Superior temporal gyrus (tissue), 1 donor: ENCODE results near the gene TMEM43.
A peak's percentile ranks its signal among the peaks of the same experiment; 100 is the strongest.
"Not testable (repeated sequence)": the region's sequence is repeated elsewhere in the genome, so short reads cannot be mapped to it uniquely, and the experiment has no call there.

Experiments used
- DNase-seq: peaks from one replicate; pipeline ENCODE4 v3.0.0-alpha.2; 2016; ENCODE audit errors: extremely low spot score

Gene TMEM43, protein sequence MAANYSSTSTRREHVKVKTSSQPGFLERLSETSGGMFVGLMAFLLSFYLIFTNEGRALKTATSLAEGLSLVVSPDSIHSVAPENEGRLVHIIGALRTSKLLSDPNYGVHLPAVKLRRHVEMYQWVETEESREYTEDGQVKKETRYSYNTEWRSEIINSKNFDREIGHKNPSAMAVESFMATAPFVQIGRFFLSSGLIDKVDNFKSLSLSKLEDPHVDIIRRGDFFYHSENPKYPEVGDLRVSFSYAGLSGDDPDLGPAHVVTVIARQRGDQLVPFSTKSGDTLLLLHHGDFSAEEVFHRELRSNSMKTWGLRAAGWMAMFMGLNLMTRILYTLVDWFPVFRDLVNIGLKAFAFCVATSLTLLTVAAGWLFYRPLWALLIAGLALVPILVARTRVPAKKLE

DNA sequence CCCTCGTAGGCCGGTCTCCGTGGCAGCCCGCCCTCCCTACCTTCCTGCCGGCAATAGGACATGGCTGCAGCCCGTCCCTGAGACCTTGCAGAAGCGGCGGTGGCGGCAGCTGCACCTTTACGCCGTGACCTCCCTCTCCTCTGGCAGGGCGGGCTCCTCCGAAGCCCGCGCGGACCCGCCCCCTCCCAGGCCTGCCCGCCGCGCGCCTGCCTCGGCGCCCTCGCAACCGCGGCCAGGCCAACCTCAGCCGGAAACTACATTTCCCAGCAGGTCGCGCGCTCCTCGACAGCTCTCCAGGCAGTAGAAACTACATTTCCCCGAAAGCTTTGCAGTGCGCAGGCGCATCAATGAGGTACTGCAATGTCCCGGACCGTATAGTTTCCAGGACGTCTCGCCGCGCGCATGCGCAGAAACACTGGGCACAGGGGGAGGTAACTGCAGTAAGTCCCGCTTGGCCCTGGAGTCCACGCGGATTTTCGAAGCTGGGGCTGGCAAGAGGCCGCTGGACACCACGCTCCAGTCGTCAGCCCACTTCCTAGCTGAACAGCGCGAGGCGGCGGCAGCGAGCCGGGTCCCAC lies at the start of gene TMEM43, which contains the start of gene CHCHD4:
TMEM43 (plus strand) TSS at position 438 of the 578 bp plus-strand sequence. CDS start 142 bp downstream, outside the sequence.
CHCHD4 (minus strand) TSS at position 256 of the 578 bp plus-strand sequence; CDS start at position 62, 194 bp downstream.
- peak; percentile 100 for DNase-seq

DNA sequence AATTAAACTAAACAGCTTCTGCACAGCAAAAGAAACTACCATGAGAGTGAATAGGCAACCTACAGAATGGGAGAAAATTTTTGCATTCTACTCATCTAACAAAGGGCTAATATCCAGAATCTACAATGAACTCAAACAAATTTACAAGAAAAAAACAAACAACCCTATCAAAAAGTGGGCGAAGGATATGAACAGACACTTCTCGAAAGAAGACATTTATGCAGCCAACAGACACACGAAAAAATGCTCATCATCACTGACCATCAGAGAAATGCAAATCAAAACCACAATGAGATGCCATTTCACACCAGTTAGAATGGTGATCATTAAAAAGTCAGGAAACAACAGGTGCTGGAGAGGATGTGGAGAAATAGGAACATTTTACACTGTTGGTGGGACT lies 49.6 kb upstream of the TMEM43 start:
- DNase-seq: not testable (repeated sequence)

DNA sequence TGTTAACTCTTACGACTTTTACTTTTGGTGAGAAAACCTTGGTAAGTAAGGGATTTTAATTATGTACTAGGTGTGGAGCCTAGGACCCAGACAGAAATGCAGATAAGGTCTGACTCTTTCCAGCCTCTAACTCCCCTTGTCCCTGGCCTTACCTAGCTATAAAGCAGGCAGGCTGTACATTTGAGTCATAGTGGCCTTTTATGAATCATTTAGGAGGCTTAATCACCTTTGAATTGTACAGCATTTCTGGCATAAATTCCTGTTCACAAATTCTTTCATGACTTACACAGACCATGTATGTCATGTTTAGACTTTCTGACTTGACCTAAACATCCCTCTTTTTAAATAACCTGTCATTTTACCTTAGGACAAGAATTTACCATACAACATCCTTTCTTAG lies 47.5 kb upstream of the TMEM43 start:
- DNase-seq: no peak

DNA sequence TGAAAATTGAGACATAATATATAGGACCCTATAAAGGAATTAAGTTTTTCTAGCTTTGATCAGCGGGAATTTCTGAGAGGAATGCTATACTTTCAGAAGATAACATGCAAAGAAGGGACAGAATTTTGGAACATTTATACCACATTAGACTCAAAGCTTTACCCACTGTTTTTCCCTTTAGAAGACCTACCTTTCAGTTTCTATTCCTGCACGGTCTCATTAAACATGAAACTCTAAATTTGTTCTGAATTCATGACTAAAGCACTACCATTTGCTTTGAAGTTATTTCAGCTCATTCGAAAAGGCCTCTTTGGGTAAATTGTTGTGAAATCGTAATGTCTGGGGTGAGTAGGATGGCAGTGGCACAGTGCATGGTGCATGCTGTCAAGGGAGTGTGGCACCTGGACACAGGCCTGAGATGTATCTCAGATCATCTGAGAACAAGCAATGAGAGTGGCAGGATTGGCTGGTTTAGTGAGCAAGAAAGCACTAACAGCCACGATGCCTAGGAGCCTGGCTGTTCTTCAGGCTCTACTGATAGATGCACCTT lies 42.7 kb upstream of the TMEM43 start:
- no peak for DNase-seq

DNA sequence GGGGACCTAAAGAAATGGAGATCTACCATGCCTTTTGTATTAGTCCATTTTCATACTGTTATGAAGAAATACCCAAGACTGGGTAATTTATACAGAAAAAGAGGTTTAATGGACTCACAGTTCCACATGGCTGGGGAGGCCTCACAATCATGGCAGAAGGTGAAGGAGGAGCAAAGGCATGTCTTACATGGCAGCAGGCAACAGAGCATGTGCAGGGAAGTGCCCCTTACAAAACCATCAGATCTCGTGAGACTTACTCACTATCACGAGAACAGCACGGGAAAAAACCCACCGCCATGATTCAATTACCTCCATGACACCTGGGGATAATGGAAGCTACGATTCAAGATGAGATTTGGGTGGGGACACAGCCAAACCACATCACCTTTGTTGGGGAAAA lies 37.4 kb upstream of the TMEM43 start:
- not testable (repeated sequence) for DNase-seq

DNA sequence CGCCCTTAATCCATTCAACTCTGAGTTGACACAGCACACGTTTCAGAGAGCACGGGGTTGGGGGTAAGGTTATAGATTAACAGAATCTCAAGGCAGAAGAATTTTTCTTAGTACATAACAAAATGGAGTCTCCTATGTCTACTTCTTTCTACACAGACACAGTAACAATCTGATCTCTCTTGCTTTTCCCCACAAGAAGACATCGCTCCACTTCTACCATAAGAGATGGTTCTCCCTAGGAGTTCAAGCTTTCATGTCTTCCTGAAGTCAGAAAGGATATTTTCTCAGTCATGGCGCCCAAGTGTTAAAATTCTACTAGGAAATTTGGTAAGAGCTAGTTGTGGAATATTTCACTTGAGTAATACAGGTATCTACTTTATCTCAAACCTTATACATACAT lies 32.9 kb upstream of the TMEM43 start:
- not testable (repeated sequence) for DNase-seq

DNA sequence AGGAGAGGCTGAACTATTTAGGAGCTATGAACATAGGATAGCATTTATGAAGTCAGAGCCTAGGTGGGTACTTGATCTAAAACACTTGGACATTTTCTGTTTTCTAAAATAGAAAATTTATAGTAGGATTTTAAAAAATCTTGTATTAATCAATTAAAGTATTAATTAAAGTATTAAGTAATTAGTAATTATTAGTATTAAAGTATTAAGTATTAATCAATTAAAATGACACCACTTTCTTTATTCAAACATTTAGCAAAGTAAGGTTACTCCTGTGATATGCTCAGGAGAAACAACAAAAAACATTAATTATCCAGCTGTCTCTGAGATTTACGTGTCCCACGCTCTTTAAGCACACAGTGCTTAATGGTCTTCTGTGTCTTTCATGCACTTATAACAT lies 32.4 kb upstream of the TMEM43 start:
- no peak for DNase-seq

DNA sequence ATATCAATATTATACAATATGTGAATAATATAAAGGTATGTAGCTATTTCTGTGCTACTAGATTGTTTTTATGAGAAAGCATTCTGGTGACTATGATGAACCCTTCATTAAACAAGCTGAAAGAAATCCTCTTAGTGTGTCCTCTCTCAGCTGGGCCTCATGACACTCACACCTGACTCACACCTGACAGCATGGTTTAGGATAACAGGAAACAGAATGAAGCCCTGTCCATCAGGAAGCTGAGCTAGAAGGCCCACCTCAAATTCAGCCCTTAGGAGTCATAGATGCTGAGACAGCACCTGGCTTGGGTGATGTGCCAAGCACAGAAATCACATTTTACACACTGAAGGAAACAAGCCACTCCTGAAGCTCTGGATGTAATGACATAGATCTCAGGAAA lies 31.0 kb upstream of the TMEM43 start:
- DNase-seq: no peak

DNA sequence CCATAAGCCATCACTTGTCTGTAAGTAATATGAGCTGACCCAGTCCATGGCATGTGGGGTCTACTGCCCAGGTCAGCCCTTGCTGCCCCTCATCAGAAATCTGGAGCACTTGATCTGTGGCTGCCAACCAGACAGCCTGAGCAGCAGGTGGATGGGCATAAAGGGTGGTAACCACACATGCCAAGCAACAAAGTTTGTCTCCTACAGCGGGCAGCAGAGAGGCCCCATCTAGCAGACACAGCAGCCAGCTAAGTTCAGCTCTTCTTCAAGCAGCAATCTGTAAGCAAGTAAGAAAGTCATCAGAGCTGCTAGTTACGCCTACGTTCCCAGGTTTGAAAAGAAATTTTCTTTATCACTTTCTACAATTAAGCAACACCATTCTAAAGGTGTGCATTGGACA lies 28.1 kb upstream of the TMEM43 start:
- no peak for DNase-seq

DNA sequence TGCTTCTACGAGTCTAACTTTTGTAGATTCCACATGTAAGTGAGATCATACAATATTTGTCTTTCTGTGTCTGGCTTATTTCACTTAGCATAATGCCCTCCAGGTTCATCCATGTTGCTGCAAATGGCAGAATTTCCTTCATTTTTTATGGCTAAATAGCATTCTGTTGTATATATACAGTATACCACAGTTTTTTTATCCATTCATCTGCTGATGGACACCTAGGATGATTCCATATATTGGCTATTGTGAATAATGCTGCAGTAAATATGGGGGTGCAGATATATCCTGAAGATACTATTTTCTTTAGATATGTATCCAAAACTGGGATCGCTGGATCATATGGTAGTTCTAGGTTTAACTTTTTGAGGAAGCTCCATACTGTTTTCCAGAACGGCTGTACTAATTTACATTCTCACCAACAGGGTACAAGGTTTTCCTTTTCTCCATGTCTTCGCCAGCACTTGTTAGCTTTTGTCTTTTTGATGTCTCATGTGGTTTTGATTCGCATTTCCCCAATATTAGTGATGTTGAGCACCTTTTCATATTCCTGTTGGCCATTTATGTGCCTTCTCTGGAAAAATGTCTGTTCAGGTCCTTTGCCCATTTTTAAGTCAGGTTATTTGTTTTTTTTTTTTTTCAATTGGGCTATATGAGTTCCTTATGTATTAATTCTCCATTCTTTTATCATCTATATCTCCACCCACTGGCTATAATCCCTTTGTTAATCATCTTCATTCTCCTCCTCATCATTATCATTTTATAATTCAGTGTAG lies 27.0 kb upstream of the TMEM43 start:
- no peak for DNase-seq

DNA sequence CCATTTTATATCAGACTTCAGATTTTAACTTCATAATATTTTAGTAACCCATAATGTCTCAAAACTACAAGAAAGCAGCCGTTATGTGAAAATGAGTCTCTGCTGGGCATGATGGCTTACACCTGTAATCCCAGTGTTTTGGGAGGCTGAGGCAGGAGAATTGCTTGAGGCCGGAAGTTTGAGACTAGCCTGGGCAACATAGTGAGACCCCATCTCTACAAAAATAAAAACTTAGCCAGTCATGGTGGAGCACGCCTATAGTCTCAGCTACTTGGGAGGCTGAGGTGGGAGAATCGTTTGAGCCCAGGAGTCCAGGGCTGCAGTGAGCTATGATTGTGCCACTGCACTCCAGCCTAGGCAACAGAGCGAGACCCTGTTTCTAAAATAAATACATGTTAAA lies 15.0 kb upstream of the TMEM43 start:
- not testable (repeated sequence) for DNase-seq

DNA sequence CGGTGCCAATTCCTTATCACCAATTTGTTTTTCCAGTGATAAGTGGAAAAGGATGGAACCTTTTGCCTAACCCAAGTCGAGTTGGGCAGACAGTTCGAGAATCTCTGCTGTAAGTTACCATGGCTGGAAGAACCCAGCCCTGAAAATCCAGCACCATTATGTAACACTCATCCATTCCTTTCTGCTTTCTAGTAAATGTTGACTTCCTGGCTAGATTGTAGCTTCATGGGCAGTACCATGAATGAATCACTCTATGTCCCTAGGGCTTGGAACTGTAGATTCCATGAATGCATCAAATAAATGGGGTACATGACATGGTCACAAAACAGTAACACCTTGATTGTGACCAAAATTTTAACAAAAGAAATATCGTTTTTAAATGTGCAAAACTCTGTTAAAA lies 14.2 kb upstream of the TMEM43 start:
- no peak for DNase-seq

DNA sequence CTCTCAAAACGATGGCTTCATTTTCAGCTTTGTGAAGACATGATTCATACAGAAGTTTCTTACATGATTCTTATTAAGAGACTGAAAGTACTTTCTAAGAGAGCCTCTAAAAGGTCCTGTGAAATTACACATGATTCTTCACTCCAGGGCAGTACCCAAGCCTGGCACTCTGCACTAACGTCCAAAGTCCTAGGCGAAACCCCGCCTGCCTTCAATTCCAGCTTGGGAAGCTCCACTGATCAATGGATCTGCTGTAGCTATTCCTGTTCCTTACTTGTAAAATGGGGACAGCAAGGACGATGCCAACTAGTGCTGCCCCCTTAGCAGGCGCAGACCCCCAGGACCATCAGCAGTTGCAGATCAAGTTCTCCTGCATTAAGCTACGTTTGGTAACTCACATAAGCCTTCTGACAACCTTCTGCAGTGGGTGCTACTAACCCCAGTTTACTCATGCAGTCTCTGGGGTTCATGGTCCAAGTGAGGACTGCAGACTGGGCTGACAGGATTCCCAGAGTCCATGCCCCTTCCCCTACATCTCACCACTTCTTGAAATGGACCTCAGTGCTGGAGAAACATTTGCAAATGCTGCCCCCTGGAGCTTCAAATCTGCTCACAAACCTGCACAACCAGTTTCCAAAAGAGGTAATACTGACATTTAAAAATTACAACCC lies 10.8 kb upstream of the TMEM43 start:
- DNase-seq: no peak

DNA sequence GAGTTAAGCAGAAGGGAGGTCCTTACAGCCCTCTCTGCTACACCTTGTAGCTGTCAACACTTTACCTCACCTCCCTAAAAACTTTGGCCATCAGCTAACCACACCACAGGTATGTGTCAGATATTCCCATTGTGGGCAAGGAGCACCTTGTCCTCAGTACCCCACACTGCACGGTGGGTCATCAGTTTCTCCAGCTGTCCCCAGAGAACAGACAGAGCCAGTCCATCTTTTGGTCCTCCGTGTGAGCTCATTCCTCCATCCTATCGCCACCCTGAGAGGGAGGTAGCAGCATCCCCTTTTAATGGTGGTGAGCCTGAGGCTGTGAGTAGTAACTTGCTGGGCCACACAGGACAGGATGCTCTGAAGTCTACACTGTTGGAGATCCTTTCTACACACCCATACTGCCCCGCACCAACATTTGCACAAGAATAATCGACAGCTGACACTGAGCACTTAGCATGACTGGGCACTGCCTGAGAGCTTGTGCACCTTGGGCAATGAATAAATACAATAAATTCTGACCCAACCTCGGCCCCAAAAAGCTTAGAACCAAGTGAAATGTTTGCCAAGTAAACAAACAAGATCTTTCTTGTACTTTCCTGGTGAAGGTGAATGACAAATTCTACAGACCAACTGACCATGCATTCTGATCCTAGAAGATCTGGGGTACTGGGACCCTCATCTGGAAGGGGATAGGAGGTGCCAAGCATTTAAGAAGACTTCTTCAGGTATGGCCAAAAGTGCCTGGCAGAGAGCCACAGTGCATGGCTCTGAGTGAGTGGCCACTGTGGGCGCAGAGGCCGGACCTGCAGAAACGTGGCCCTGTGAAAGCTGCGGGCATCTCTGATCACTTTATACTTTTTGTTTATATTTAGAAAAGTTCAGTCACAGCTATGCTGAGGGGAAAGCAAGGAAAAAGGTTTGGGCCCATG lies 7.1 kb upstream of the TMEM43 start:
- no peak for DNase-seq

DNA sequence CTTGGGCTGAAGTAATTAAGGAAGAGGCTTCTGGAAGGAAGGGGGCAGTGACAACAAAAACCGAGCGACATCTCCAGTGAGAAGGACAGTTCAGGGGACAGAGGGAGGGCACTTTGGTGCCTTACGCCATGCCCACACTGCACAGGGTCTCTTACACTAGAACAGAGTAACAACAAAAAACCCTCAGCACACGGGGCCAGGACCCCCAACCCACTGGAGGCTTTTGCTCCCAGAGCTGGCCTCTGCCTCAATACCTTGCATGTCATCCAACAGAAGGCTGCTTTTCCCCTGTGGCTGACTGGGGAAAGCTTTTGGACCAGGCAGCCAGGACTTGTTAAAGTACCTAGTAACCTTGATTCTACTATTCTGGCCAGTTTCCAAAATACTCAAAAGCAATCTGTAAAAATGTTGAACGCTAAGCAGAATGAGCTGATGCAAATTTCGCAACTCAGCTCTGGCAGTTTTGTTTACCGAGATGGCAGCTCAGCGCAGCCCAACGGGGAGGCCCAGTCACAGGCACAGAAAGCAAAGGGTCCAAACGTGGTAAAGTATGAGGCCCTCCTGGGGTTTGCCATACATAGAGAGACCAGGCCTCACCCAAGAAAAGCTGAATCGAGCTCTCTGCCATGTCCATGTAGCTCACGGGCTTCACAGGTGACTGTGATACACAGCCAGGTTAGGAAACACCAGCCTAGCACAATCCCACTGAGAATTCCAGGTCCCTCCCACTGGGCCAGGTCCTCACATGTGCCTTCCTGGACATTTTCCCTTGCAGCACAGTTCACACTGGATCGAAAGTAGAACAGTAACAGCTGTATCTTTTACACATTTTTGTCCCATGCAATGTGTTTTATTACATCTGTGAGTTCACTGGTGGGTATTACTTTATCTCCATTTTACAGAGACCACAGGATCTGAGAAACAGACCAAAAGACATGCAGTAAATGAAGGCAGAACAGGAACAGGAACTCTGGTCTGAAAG lies 6.2 kb upstream of the TMEM43 start:
- no peak for DNase-seq

DNA sequence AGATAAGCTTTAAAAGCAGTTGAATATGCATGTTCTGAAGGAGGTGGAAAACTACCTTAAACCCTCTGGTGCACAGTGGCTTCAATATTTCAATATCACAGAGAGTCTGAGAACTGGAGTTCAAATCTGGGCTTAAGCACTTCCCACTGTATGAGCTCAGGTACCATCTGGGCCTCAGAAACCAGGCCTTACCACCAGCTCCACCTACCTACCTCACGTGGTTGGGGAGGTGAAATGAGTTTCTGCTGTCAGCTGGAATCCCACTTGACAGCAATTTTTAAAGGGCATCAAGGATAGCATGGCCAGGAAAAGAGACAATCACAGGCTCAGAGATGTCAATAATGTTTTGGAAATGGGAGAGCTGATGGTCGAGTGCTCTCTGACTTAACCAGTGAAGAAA lies 5.2 kb upstream of the TMEM43 start:
- DNase-seq: no peak

DNA sequence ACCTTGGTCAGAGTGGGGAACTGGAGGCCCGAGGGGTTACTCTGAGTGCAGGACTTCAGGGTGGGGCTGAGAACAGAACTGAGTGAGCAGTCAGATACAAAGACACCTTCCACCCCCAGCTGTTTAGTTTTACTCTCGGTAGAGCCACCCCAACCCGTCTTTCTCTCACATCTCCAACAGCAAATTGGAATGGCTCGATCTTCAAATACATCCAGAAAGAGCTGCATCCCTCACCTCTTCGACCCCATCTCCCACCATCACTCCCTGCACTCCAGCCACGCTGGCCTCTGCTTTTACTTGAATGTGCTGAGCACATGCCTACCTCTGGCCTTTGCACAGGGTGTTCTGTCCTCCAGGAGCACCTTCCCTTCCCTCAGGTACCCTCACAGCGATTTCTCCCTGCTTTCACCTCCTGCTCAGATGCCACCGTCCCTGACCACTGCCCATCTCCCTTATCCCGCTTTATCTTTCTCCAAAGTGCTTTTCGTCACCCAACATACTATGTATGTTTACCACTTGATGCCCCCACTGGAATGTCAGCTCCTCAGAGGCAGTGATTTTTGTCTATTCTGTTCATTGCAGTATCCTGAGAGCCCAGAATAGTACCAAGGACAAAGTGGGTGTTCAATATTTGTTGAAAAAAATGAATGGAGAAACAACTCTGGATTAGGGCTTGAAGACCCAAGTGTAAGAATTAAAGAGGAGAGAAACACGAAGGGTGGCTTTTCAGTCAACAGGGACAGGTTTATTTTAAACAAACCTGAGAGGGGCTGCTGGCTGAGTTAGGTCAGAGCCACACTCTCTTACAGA lies 4.5 kb upstream of the TMEM43 start:
- no peak for DNase-seq

DNA sequence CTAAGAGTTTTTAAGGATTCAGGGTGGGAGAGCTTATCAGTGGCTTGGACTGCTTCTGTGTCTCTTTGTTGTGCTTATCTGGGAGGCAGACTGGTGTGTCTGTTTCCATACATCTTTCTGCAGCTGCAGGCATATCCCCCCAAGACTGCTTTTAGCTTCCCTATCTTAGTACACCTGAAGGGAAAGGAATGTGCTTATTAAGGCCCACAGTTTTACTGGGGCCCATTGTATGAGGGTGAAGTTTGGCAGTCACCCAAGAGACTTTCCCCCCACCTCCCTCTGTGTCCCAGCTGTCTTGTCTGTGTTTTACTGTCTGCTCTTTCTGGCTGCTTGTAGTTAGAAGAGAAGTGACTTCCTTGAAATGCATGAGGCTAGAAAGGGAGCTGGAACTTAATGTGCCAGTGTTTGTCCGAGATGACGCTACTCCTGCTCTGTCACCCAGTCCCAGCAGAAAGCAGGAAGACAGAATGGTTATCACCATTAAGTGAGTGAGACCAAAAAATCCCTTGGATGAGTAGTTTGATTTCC lies 3.9 kb upstream of the TMEM43 start:
- not testable (repeated sequence) for DNase-seq
